K562 (cell line): Measurements from ENCODE around the gene CTTNBP2. TPM values are rescaled to one million over a fixed set of nuclear protein-coding genes. Genes with fewer than 3 reads are reported as not detected.

Experiments used
- AFF1 ChIP-seq, 2 experiments: fragments of 450-650 bp; IDR thresholded peaks; 2 replicates each; pipeline ENCODE4 v1.6.1; 2018; ENCODE audit warnings: mild to moderate bottlenecking in 2 of 2, low read depth in 1 of 2; ENCODE audit not compliant: partially characterized antibody in 2 of 2
- ARID4B ChIP-seq: sonication (generic); formaldehyde crosslinking; IDR thresholded peaks from 2 replicates; pipeline ENCODE4 v1.8.0; 2022; ENCODE audit warnings: mild to moderate bottlenecking, missing genetic modification reagents
- DACH1 ChIP-seq: fragments of 450-650 bp; IDR thresholded peaks from 2 replicates; pipeline ENCODE4 v1.6.1; 2018; ENCODE audit not compliant: partially characterized antibody
- EGR1 ChIP-seq: fragments of 450-650 bp; conservative IDR thresholded peaks from 2 replicates; pipeline ENCODE4 v1.6.1; 2017; ENCODE audit warnings: mild to moderate bottlenecking
- FOXA3 ChIP-seq, 2 experiments: fragments of 450-650 bp in 1 of 2; sonication (generic) in 1 of 2; formaldehyde crosslinking; IDR thresholded peaks in 1 of 2; conservative IDR thresholded peaks in 1 of 2; 2 replicates each; pipeline versions ENCODE4 v1.4.0 to v1.8.0; 2020 to 2022; ENCODE audit warnings: mild to moderate bottlenecking in 2 of 2, missing genetic modification reagents in 1 of 2
- HEY1 ChIP-seq: fragments of 250-450 bp; sonication (Bioruptor Pico); IDR thresholded peaks from 2 replicates; pipeline ENCODE4 v1.5.0; 2020; ENCODE audit warnings: mild to moderate bottlenecking, moderate library complexity, borderline replicate concordance
- HNRNPH1 ChIP-seq: fragments of 200-400 bp; formaldehyde crosslinking; optimal IDR thresholded peaks from 2 replicates; pipeline ENCODE3; 2017; ENCODE audit warnings: low read depth, mild to moderate bottlenecking, low read length, moderate library complexity
- JUNB ChIP-seq: fragments of 450-650 bp; formaldehyde crosslinking; conservative IDR thresholded peaks from 2 replicates; pipeline ENCODE4 v1.4.0; 2020; ENCODE audit warnings: mild to moderate bottlenecking
- KDM2B ChIP-seq: fragments of 250-450 bp; sonication (Bioruptor Pico); IDR thresholded peaks from 2 replicates; pipeline ENCODE4 v1.8.0; 2021; ENCODE audit warnings: mild to moderate bottlenecking, moderate library complexity
- MAFF ChIP-seq: IDR thresholded peaks from 2 replicates; pipeline ENCODE4 v1.6.1; 2012; ENCODE audit warnings: low read length, improper control_type of control experiment
- PHB ChIP-seq: fragments of 250-450 bp; sonication (Bioruptor Pico); IDR thresholded peaks from 2 replicates; pipeline ENCODE4 v1.5.0; 2021
- POLR3A ChIP-seq: IDR thresholded peaks from 2 replicates; pipeline ENCODE4 v1.6.1; 2011; ENCODE audit warnings: borderline replicate concordance, mild to moderate bottlenecking, moderate library complexity; ENCODE audit not compliant: insufficient read length, insufficient read depth; ENCODE audit errors: extremely low read depth
- TAL1 ChIP-seq: fragments of 450-650 bp; IDR thresholded peaks from 2 replicates; pipeline ENCODE4 v1.6.1; 2016; ENCODE audit warnings: mild to moderate bottlenecking
- TCF7L2 ChIP-seq: fragments of 150-350 bp; IDR thresholded peaks from 2 replicates; pipeline ENCODE4 v1.6.1; 2016; ENCODE audit warnings: low read depth, mild to moderate bottlenecking, low read length, moderate library complexity
- VEZF1 ChIP-seq: fragments of 200-800 bp; sonication (Bioruptor generic); IDR thresholded peaks from 2 replicates; pipeline ENCODE4 v1.6.1; 2017; ENCODE audit warnings: missing genetic modification characterization, missing compliant biosample characterization
- polyA plus RNA-seq, 8 experiments: library from polyadenylated mRNA; depleted of rRNA in 4 of 8; stranded (reverse) in 5 of 8; unstranded in 3 of 8; fragments of >200 nt; fragmentation: Nextera tagmentation in 2 of 8; fragmentation: Illumina TruSeq in 1 of 8; extraction: Ambion mirVana in 2 of 8; extraction: Trizol in 1 of 8; gene quantifications; 2 replicates each; pipeline versions ENCODE4 v1.2.1 to v1.2.3, GENCODE V29; 2011 to 2014; ENCODE audit warnings: inconsistent platforms in 1 of 8, missing spikeins in 1 of 8
- total RNA-seq, 7 experiments: library from RNA; depleted of rRNA in 6 of 7; stranded (reverse); fragments of >200 nt in 6 of 7; fragmentation: Illumina TruSeq in 2 of 7; extraction: Trizol in 2 of 7; gene quantifications; 2 replicates each; pipeline versions ENCODE4 v1.2.1 to v1.2.3, GENCODE V29; 2011 to 2021; ENCODE audit warnings: low replicate concordance in 1 of 7

The CTTNBP2 gene
- total and polyA plus RNA-seq, 9 of the 15 experiments (the other 6 are each of a cell fraction or from before 2014, with no cell fraction given) = 0.05 TPM; not detected in 8

- TF ChIP-seq POLR3A = no peak
- no peak for TF ChIP-seq AFF1 (IDR thresholded peaks at IDR 0.05; ENCODE audit: low read depth in 1 of 2, partially characterized antibody in 2 of 2)
- TF ChIP-seq EGR1 = no peak
- no peak for TF ChIP-seq TCF7L2
- 0 out of 2 replicates have a peak, but pooled peaks have one; percentile 12 for TF ChIP-seq VEZF1 (CRISPR knock-in tag)
- no peak for TF ChIP-seq JUNB (CRISPR knock-in tag)
- peak; percentile 66 for TF ChIP-seq MAFF
- no peak for TF ChIP-seq PHB (CRISPR knock-in tag)
- no peak for TF ChIP-seq HNRNPH1
- TF ChIP-seq HEY1 (CRISPR knock-in tag) = no peak
- TF ChIP-seq DACH1 = no peak
- TF ChIP-seq FOXA3 (CRISPR knock-in tag; conservative IDR thresholded peaks at IDR 0.05 in 1 of 2, IDR thresholded peaks at IDR 0.05 in 1 of 2) = no peak
- no peak for TF ChIP-seq ARID4B (CRISPR knock-in tag)
- no peak for TF ChIP-seq KDM2B
- TF ChIP-seq TAL1 = no peak
Observed at GRCh38 chr7:117750612-117751563, 122.4 kb downstream of the CTTNBP2 start (continued).
